ENCODE measurements around the gene TALDO1.
"Not testable (repeated sequence)": the region's sequence is repeated elsewhere in the genome, so short reads cannot be mapped to it uniquely, and the experiment has no call there.

The TALDO1 gene

DNA sequence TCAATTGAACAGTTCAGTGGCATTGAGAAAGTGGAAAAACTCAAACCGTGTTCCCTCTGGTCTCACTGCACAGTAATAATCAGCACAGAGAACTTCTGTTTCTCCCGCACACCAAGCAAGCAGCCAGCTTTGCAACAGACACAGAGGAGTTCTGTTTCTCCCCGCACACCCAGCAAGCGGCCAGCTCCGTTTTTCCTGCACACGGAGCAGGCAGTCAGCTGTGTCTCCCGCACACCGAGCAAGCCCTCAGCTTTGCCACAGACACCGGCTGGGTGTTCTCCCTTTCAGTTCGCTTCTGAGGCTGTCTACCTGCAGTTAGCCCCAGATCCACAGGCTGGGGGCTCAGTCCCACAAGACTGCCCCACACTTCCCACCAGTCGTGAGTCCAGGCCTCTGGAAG lies 9.9 kb upstream of the TALDO1 start:
- no peak for DNase-seq (ENCODE audit: low read depth in 2 of 2)

GRCh38 chr11:737899-738298 lies 9.4 kb upstream of the TALDO1 start:
- not testable (repeated sequence) for DNase-seq (ENCODE audit: low read depth in 2 of 2)

GRCh38 chr11:742156-742546 lies 5.1 kb upstream of the TALDO1 start:
- no peak for DNase-seq (ENCODE audit: low read depth in 2 of 2)

DNA sequence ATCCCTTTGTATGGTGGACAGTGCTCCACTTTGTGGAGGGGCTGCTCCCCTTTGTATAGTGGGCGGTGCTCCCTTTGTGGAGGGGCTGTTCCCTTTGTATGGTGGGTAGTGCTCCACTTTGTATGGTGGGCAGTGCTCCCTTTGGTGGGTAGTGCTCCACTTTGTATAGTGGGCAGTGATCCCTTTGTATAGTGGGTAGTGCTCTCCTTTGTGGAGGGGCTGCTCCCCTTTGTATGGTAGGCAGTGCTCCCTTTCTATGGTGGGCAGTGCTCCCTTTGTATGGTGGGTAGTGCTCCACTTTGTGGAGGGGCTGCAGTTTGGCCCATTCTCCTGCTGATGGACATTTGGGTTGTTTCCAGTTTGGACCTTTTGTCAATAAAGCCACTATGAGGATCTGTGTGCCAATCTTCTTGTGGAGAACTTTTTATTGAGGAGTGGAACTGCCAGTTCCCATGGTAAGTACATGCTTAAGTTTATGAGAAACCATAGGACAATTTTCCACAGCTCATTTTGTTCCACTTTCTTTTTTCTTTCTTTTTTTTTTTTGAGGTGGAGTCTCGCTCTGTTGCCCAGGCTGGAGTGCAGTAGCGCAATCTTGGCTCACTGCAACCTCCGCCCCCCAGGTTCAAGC lies 4.6 kb upstream of the TALDO1 start:
- no peak for DNase-seq (ENCODE audit: low read depth in 2 of 2)

- no peak for DNase-seq (ENCODE audit: low read depth in 2 of 2)
Observed at GRCh38 chr11:745428-745827, 1.8 kb upstream of the TALDO1 start.

GRCh38 chr11:746289-747157 lies 741 bp upstream of the TALDO1 start:
- DNase-seq (ENCODE audit: low read depth in 2 of 2): no peak

DNA sequence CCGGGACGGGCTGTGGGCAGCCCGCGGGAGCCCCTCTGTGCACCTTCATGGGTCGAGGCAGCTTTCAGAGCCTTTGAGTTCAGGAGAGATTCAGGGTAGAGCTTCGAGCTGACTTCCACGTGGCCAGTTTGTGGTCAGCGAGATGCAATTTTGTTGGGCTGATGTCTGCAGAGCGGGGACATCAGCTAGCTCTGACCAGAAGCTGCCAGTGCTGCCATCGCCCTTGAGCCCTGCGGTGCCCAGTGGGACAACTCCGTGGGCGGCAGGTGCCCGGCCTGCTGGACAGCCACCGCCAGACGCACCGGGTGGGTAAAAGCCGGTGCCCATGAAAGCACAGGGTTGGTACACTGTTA lies 719 bp downstream of the TALDO1 start:
- DNase-seq (ENCODE audit: low read depth in 2 of 2): no peak

DNA sequence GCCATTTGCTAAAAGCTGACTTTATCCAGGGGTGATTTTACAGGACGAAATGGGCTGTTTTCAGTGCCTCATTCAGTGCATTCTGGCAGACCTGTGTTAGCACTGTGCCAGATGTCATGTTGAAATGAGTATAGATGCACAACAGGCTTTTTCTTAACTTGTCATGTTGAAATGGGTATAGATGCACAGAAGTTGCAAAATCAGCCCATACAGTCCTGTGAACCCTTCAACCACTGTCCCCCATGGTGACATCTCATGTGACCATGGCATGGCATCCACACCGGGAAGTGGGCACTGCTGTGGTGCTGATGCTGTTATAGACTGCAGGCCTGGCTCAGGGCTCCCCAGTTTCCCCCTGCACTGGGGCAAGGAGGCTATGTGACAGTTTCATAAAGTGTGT lies 2.5 kb downstream of the TALDO1 start:
- DNase-seq (ENCODE audit: low read depth in 2 of 2): no peak

DNA sequence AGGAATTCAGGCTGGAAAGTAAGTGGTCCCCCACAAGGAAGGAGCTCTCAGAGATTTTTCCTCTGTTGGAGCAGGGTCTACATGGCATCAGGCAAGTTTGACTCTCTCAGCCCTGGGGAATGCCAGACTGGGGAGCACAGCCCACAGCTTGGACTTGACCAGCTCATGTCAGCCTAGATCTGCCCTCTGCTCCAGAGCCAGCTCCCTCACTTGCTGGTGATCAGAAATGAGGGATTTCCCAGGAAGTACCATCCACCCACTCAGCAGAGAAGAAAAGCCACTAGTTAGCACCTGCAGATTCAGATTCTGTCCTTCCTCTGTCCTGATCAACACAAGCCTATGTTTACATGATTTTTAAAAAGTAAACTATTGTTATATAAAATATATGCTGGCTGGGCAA lies 13.0 kb downstream of the TALDO1 start:
- no peak for DNase-seq (ENCODE audit: low read depth in 2 of 2)

DNA sequence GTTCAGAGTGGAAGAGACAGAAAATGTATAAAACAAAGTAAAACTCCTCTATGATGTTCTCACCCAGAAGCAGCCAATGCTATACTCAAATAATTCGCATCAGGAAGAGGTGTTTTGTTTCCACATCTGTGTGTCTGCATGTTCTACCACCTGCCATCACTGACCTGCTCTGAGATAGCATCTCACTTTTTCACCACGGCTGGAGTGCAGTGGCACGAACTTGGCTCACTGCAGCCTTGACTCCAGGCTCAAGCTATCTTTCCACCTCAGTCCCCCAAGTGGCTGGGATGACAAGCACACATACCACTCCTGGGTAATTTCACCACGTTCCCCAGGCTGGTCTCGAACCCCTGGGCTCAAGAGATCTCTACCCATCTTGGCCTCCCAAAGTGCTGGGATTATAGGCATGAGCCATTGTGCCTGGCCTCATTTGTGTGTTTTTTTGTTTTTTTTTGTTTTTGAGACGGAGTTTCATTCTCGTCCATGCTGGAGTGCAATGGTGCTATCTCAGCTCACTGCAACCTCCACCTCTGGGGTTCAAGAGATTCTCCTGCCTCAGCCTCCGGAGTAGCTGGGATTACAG lies 14.4 kb downstream of the TALDO1 start:
- no peak for DNase-seq (ENCODE audit: low read depth in 2 of 2)

DNA sequence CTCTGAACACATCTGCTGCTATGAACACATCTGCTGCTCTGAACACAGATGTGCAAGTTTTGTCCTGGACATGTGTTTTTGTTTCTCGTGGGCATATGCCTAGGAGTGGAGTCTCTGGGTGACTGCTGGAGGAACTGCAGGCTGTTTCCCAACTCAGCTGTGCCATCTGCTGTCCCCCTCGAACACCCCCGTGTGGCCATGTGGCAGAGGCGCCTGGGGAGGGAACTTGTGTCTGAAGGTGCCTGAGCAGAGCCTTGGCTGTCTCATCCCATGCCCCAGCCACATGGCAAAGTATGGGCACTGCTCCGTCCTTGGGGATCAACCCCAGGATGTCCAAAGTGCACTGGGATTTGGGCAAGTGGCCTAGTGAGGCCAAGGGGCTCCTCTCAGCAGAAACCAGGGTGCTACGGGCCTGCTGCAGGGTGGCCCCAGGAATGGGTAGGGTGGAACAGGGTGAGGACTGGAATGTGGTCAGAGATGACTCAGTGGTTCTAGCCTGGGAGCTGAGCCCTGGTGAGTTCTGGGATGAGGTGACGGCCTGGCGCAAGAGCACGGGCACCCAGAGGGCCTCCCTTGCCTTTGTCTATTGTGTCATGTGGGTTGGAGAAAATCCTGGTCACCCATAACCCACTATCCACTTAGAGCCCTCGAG lies 15.3 kb downstream of the TALDO1 start:
- no peak for DNase-seq (ENCODE audit: low read depth in 2 of 2)

GRCh38 chr11:763073-763463 lies 15.8 kb downstream of the TALDO1 start:
- DNase-seq (ENCODE audit: low read depth in 2 of 2): no peak

DNA sequence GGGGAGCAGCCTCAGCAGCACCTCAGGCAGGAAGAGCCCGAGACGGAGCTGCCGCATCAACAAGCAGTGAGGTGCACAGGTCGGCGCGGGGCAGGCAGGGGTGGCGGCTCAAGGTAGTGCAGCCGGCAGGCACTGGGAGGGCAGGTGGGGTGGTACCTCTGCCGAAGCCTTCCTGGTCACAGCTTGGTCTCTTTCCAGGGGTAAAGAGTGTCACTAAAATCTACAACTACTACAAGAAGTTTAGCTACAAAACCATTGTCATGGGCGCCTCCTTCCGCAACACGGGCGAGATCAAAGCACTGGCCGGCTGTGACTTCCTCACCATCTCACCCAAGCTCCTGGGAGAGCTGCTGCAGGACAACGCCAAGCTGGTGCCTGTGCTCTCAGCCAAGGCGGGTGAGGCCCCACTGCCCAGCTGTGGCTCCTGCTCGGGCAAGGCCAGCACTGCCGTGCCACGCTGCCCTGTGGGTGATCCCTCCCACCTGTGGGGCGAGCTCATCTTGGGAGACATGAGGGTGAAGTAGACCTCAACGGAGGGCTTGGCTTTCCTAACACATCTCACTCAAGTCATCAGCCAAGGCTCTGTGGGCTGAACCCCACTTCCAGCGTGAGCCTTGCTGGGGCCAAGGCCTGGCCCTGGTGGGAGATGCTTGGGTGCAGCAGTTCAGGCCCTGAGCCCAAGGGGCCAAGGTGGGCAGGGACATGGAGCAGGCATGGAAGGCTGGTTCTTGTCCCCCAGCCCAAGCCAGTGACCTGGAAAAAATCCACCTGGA lies 16.5 kb downstream of the TALDO1 start:
- no peak for DNase-seq (ENCODE audit: low read depth in 2 of 2)

DNA sequence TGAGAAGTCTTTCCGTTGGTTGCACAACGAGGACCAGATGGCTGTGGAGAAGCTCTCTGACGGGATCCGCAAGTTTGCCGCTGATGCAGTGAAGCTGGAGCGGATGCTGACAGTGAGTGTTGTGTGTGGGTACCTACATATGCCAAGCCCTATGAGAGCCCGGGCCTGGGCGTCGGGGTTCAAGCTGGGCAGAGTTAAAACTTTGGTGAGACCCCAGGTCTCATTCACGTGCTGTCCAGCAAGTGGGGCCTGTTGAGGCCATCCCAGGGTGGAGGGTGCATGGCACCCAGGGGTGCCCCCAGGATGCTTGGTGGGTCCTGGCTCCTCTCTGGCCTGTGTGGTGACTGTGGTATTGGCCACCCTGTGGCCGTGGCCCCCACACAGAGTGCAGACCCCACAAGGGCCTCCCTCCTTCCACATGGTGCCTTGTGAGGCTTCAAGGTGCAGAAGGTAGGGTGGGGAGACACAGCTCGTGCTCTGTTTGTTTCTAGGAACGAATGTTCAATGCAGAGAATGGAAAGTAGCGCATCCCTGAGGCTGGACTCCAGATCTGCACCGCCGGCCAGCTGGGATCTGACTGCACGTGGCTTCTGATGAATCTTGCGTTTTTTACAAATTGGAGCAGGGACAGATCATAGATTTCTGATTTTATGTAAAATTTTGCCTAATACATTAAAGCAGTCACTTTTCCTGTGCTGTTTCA lies 17.2 kb downstream of the TALDO1 start:
- no peak for DNase-seq (ENCODE audit: low read depth in 2 of 2)

DNA sequence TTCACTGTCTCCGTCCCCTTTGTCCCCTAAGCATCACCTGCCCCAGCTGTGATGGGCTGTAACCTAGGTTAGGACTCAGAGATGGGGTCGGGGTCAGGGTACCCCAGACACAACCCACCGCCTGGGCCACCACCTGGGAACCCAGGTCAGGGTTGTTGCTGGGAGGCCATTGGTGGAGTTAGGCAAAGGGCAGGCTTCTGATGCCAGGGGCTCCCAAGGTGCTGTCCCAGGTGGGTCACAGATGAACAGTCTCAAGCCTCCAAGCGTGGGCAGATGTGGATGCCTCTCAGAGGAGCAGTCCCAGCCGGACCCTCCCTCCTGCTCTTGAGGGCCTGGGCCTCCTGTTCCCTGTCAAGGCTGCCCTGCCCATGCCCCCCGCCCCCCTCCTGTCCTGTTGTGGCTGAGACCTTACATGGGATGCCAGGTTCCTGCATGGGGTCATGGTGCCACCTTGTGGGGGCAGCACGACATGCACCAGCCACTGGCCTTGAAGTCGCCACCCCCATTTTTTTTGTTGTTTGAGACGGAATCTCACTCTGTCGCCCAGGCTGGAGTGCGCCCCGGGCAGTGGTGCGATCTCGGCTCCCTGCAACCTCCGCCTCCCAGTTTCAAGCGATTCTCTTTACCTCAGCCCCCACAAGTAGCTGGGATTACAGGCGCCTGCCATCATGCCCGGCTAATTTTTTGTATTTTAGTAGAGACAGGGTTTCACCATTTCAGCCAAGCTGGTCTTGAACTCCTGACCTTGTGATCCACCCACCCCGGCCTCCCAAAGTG lies 17.9 kb downstream of the TALDO1 start:
- peak; percentile 40 to 47 for DNase-seq (ENCODE audit: low read depth in 2 of 2)

DNA sequence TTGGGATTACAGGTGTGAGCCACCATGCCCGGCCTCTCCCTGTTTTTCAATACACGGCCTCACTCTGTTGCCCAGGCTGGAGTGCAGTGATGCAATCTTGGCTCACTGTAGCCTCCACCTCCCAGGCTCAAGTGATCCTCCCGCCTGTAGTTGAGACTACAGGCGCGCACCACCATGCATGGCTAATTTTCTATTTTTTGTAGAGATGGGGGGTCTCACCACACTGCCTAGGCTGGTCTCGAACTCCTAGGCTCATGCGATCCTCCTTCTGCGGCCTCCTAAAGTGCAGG lies 18.5 kb downstream of the TALDO1 start:
- DNase-seq (ENCODE audit: low read depth in 2 of 2): no peak

GRCh38 chr11:766106-766935 lies 19.1 kb downstream of the TALDO1 start:
- no peak for DNase-seq (ENCODE audit: low read depth in 2 of 2)

GRCh38 chr11:766936-767210 lies 19.6 kb downstream of the TALDO1 start:
- no peak for DNase-seq (ENCODE audit: low read depth in 2 of 2)

- DNase-seq (ENCODE audit: low read depth in 2 of 2): no peak
Observed at GRCh38 chr11:767238-767637, 20.0 kb downstream of the TALDO1 start.

Measured in stimulated activated CD4-positive, alpha-beta T cell treated with anti-CD3 and anti-CD28 coated beads, Interleukin-1b, Interleukin-23, amount 100 ng/mL, for 4 hours (primary cell).